H1 (cell line): Measurements from ENCODE around the gene MVD. TPM values are rescaled to one million over a fixed set of nuclear protein-coding genes. Genes with fewer than 3 reads are reported as not detected.

Experiments
- CTCF ChIA-PET: fragments of 300-600 bp; sonication (Branson Sonifier 250); formaldehyde crosslinking; loops from one replicate; lab custom pipeline; 2021; ENCODE audit not compliant: partially characterized antibody; lab: Charles Lee
- POLR2A ChIA-PET: fragments of 300-600 bp; sonication (Branson Sonifier 250); formaldehyde crosslinking; loops from one replicate; lab custom pipeline; 2021; ENCODE audit warnings: inconsistent platforms; ENCODE audit not compliant: partially characterized antibody; lab: Charles Lee
- DNase-seq, 2 experiments: peaks; one replicate each; pipeline versions ENCODE4 v3.0.0 to v3.0.0-alpha.2; 2010 to 2022; ENCODE audit warnings: low spot score in 2 of 2, low read depth in 1 of 2, mixed read lengths in 1 of 2
- FAIRE-seq: peaks from 2 replicates; lab custom pipeline; 2011; peaks lifted over from hg19 to GRCh38; lab: Jason Lieb, UNC
- H2AFZ ChIP-seq: 2 replicates; pipeline ENCODE4 v1.8.1; 2012; ENCODE audit warnings: low read length, inconsistent platforms
- H2AK5ac ChIP-seq: 2 replicates; pipeline ENCODE4 v1.6.1; 2013; ENCODE audit warnings: low read depth, low read length
- H2BK120ac ChIP-seq: replicated peaks from 2 replicates; pipeline ENCODE3; 2013; ENCODE audit warnings: low read depth, low read length, inconsistent platforms
- H2BK12ac ChIP-seq: 2 replicates; pipeline ENCODE4 v1.6.1; 2013; ENCODE audit warnings: low read depth, low read length
- H2BK15ac ChIP-seq: 2 replicates; pipeline ENCODE4 v1.6.1; 2013; ENCODE audit warnings: low read length
- H2BK20ac ChIP-seq: 2 replicates; pipeline ENCODE4 v1.6.1; 2013; ENCODE audit warnings: low read length
- H2BK5ac ChIP-seq: 2 replicates; pipeline ENCODE4 v1.6.1; 2013; ENCODE audit warnings: low read depth, low read length
- H3K14ac ChIP-seq: 2 replicates; pipeline ENCODE4 v1.6.1; 2013; ENCODE audit warnings: inconsistent platforms; ENCODE audit not compliant: insufficient read length
- H3K18ac ChIP-seq: 2 replicates; pipeline ENCODE4 v1.6.1; 2013; ENCODE audit warnings: low read length; ENCODE audit errors: extremely low read depth
- H3K23ac ChIP-seq: 2 replicates; pipeline ENCODE4 v1.6.1; 2013; ENCODE audit warnings: inconsistent platforms; ENCODE audit not compliant: insufficient read length
- H3K23me2 ChIP-seq: 2 replicates; pipeline ENCODE4 v1.6.1; 2013; ENCODE audit warnings: low read depth, low read length
- H3K27ac ChIP-seq: 2 replicates; pipeline ENCODE4 v1.6.1; 2011; ENCODE audit warnings: low read depth, low read length, inconsistent platforms
- H3K27me3 ChIP-seq, 4 experiments: replicated peaks in 1 of 4; 1 replicate in 1 of 4; 2 replicates in 3 of 4; pipeline versions ENCODE4 v1.6.1 to v1.8.1; 2011 to 2013; ENCODE audit warnings: low read length in 3 of 4, mild to moderate bottlenecking in 3 of 4, inconsistent platforms in 2 of 4, mixed read lengths in 2 of 4, moderate library complexity in 1 of 4; ENCODE audit not compliant: control insufficient read depth in 3 of 4, insufficient read depth in 3 of 4; ENCODE audit errors: extremely low read depth in 1 of 4
- H3K36me3 ChIP-seq, 4 experiments: 2 replicates each; pipeline versions ENCODE4 v1.6.1 to v1.8.1; 2011 to 2013; ENCODE audit warnings: mild to moderate bottlenecking in 4 of 4, low read length in 3 of 4, moderate library complexity in 2 of 4, control low read depth in 1 of 4, inconsistent platforms in 1 of 4; ENCODE audit not compliant: insufficient read depth in 4 of 4, control insufficient read depth in 2 of 4
- H3K4ac ChIP-seq: replicated peaks from 2 replicates; pipeline ENCODE3; 2013; ENCODE audit warnings: low read length, low read depth, mixed read lengths, inconsistent platforms; ENCODE audit not compliant: insufficient read length
- H3K4me1 ChIP-seq, 4 experiments: replicated peaks in 1 of 4; 1 replicate in 1 of 4; 2 replicates in 3 of 4; pipeline versions ENCODE4 v1.6.1 to v1.8.1; 2011 to 2013; ENCODE audit warnings: low read length in 3 of 4, inconsistent platforms in 2 of 4, mixed read lengths in 1 of 4; ENCODE audit not compliant: insufficient read depth in 4 of 4, control insufficient read depth in 3 of 4
- H3K4me2 ChIP-seq, 2 experiments: 2 replicates each; pipeline versions ENCODE4 v1.6.1 to v1.8.1; 2011 to 2013; ENCODE audit warnings: low read depth in 2 of 2, low read length in 2 of 2, control low read depth in 1 of 2, inconsistent platforms in 1 of 2, mild to moderate bottlenecking in 1 of 2; ENCODE audit not compliant: insufficient read depth in 1 of 2
- H3K4me3 ChIP-seq, 4 experiments: fragments of 200-600, 300-600 bp in 1 of 4; sonication (generic), shearing (Covaris generic), sonication (Bioruptor Twin) in 1 of 4; 2 replicates each; pipeline versions ENCODE4 v1.5.1 to v1.8.1; 2011 to 2016; ENCODE audit warnings: low read length in 4 of 4, low read depth in 3 of 4, control low read depth in 2 of 4, inconsistent platforms in 2 of 4, mild to moderate bottlenecking in 2 of 4, mixed read lengths in 1 of 4, moderate library complexity in 1 of 4; ENCODE audit not compliant: insufficient read depth in 2 of 4; ENCODE audit errors: extremely low read depth in 1 of 4
- H3K56ac ChIP-seq: replicated peaks from 2 replicates; pipeline ENCODE3; 2013; ENCODE audit warnings: low read depth, mild to moderate bottlenecking, mixed read lengths, low read length, inconsistent platforms; ENCODE audit not compliant: insufficient read length
- H3K79me1 ChIP-seq: 2 replicates; pipeline ENCODE4 v1.6.1; 2013; ENCODE audit warnings: low read depth, low read length, control low read depth
- H3K79me2 ChIP-seq, 2 experiments: 2 replicates each; pipeline versions ENCODE4 v1.6.1 to v1.8.1; 2012 to 2013; ENCODE audit warnings: low read length in 2 of 2, mild to moderate bottlenecking in 2 of 2, inconsistent platforms in 1 of 2; ENCODE audit not compliant: insufficient read depth in 2 of 2, control insufficient read depth in 1 of 2
- H3K9ac ChIP-seq, 4 experiments: replicated peaks in 1 of 4; 1 replicate in 1 of 4; 2 replicates in 3 of 4; pipeline versions ENCODE4 v1.6.1 to v1.8.1; 2011 to 2013; ENCODE audit warnings: low read depth in 3 of 4, low read length in 3 of 4, control low read depth in 2 of 4, mild to moderate bottlenecking in 2 of 4, moderate library complexity in 2 of 4, inconsistent platforms in 1 of 4; ENCODE audit errors: extremely low read depth in 1 of 4
- H3K9me3 ChIP-seq, 2 experiments: 2 replicates each; pipeline versions ENCODE4 v1.6.1 to v1.8.1; 2012 to 2013; ENCODE audit warnings: mild to moderate bottlenecking in 2 of 2, moderate library complexity in 2 of 2, control low read depth in 1 of 2, inconsistent platforms in 1 of 2, low read depth in 1 of 2, low read length in 1 of 2, mixed read lengths in 1 of 2; ENCODE audit not compliant: insufficient read depth in 2 of 2
- H4K20me1 ChIP-seq, 2 experiments: replicated peaks in 1 of 2; 2 replicates each; pipeline versions ENCODE3 to v1.8.1; 2011 to 2013; ENCODE audit warnings: inconsistent platforms in 2 of 2, low read length in 2 of 2, mild to moderate bottlenecking in 1 of 2; ENCODE audit not compliant: insufficient read depth in 2 of 2, control insufficient read depth in 1 of 2
- H4K5ac ChIP-seq: 2 replicates; pipeline ENCODE4 v1.6.1; 2013; ENCODE audit warnings: low read length, low read depth, mixed read lengths, inconsistent platforms; ENCODE audit not compliant: insufficient read length
- H4K8ac ChIP-seq: 2 replicates; pipeline ENCODE4 v1.8.0; 2013; ENCODE audit warnings: mild to moderate bottlenecking, moderate library complexity, low read length, inconsistent platforms; ENCODE audit not compliant: insufficient read depth; ENCODE audit errors: extremely low read depth
- H4K91ac ChIP-seq: replicated peaks from 2 replicates; pipeline ENCODE3; 2013; ENCODE audit warnings: low read length, mixed read lengths, inconsistent platforms; ENCODE audit not compliant: insufficient read length
- EGR1 ChIP-seq: IDR thresholded peaks from 2 replicates; pipeline ENCODE4 v1.6.1; 2011; ENCODE audit warnings: low read depth, low read length, borderline replicate concordance
- KDM5A ChIP-seq: fragments of 200-600 bp; IDR thresholded peaks from 2 replicates; pipeline ENCODE4 v1.7.1; 2012; ENCODE audit warnings: mild to moderate bottlenecking, low read length, inconsistent platforms, mixed read lengths
- WGBS, 2 experiments: shearing (Covaris generic) in 1 of 2; methylation state at CpG; one replicate each; pipeline versions ENCODE4 v1.1.6 to v1.1.7; 2013 to 2015; ENCODE audit warnings: low lambda C conversion rate in 2 of 2, mixed read lengths in 2 of 2, inconsistent platforms in 1 of 2, low coverage in 1 of 2, missing lambda C conversion rate in 1 of 2; ENCODE audit not compliant: insufficient replicate concordance in 2 of 2, insufficient coverage in 1 of 2, insufficient read length in 1 of 2; ENCODE audit errors: extremely low coverage in 1 of 2, missing lambda C conversion rate in 1 of 2; 5-methylcytosine and 5-hydroxymethylcytosine counted together
- polyA plus RNA-seq, 7 experiments: library from polyadenylated mRNA; depleted of rRNA in 3 of 7; stranded (reverse) in 5 of 7; unstranded in 2 of 7; fragments of >200 nt in 5 of 7; fragments of 200-250 nt in 2 of 7; gene quantifications; 1 replicate in 5 of 7; 2 replicates in 1 of 7; 4 replicates in 1 of 7; pipeline versions ENCODE4 v1.2.1 to v1.2.3, GENCODE V29; 2011 to 2013; ENCODE audit warnings: missing spikeins in 2 of 7, mixed read lengths in 2 of 7
- total RNA-seq: library from RNA; stranded (reverse); fragmentation: NEBNext Ultra II Directional; extraction: Animal tissue kit (Norgen Biotek cat#: 25700); gene quantifications from 2 replicates; pipeline ENCODE4 v1.2.1, GENCODE V29; 2021

Gene MVD
- total and polyA plus RNA-seq, 2 of the 8 experiments (the other 6 are each of a cell fraction or from before 2014, with no cell fraction given): 47.2 to 77.3 TPM

- H4K5ac ChIP-seq: no peak overlapping the region
- H3K79me1 ChIP-seq: peaks cover 7% of the 10 kb centered on the region; the same call in 1 of the 2 replicates
- H2BK120ac ChIP-seq: no peak overlapping the region
- no peaks in the 10 kb centered on the region for H3K27me3 ChIP-seq
- peaks cover 2 to 4% of the 10 kb centered on the region in 2 experiments for H4K20me1 ChIP-seq
- no peak overlapping the region for H3K9ac ChIP-seq
- no peak overlapping the region for H3K14ac ChIP-seq
- no peaks in the 10 kb centered on the region for H3K9me3 ChIP-seq
- H2AFZ ChIP-seq: no peak overlapping the region
- peaks cover 0 to 15% (median 4%) of the 10 kb centered on the region in 4 experiments; a peak in 4 of 8 replicates for H3K36me3 ChIP-seq
- no peak overlapping the region for H2BK15ac ChIP-seq
- TF ChIP-seq KDM5A (no peak), EGR1 (no peak)
- H3K18ac ChIP-seq: no peak overlapping the region
- DNase-seq (no peak), FAIRE-seq (no peak)
- ChIA-PET CTCF (interaction anchor here (0.6 to 2.2 kb wide), 9 partner anchors 8 to 143 kb away, joined by 3 to 7 read pairs (median 3); no protein-coding TSS in a partner anchor), POLR2A (interaction anchor here (1.0 to 1.4 kb wide), 4 partner anchors 14 to 108 kb away, joined by 3 read pairs; partner anchors contain the start of gene MVD)
- H4K8ac ChIP-seq: no peak overlapping the region
- H3K23me2 ChIP-seq: peaks cover 11% of the 10 kb centered on the region; the same call in 1 of the 2 replicates
- peaks cover 0 to 6% (median 3%) of the 10 kb centered on the region in 4 experiments; a peak in 4 of 7 replicates for H3K4me1 ChIP-seq
- H4K91ac ChIP-seq: no peak overlapping the region
- H2BK5ac ChIP-seq: no peak overlapping the region
- no peak overlapping the region for H2AK5ac ChIP-seq
- WGBS, 2 experiments: 91% methylated on average over 30 of the region's 30 CpGs; no CpG with 5 or more reads in 1 of the 2 experiments
- no peak overlapping the region for H3K4me3 ChIP-seq
- H3K4me2 ChIP-seq: no peak overlapping the region
- no peak overlapping the region for H2BK20ac ChIP-seq
- peaks cover 0 to 20% of the 10 kb centered on the region in 2 experiments; a peak in 2 of 4 replicates for H3K79me2 ChIP-seq
- H3K23ac ChIP-seq: no peak overlapping the region
- H3K27ac ChIP-seq: no peak overlapping the region
- H2BK12ac ChIP-seq: no peak overlapping the region
- H3K56ac ChIP-seq: no peak overlapping the region
- no peak overlapping the region for H3K4ac ChIP-seq
Observed at GRCh38 chr16:88701581-88702370, 38.9 kb upstream of the MVD start.
